GM19324 (cell line): ENCODE measurements around the gene MAN1B1.
"Not testable (repeated sequence)": the region's sequence is repeated elsewhere in the genome, so short reads cannot be mapped to it uniquely, and the experiment has no call there.

ENCODE experiments used
- ATAC-seq: cut with Tn5 transposase; IDR thresholded peaks from one replicate; pipeline ENCODE4 v1.9.1; 2021; ENCODE audit warnings: mild to moderate bottlenecking, moderate library complexity; ENCODE audit not compliant: unreplicated experiment, low FRiP score

The MAN1B1 gene

DNA sequence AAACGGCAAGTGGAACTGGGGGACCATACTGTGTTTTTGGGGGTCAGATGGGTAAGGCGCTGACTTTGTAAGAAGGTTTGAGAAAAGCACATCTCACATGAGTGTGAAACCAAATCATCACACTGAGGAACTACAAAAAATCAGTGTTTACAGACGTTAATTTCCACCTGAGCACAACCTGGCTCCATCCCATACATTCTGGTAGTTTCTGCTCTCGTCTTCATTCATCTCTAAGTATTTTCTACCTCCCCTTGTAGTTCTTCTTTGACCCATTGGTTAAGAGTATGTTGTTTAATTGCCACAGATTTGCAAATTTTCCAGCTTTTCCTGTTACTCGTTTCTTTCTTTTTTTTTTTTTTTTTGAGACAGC is 36.7 kb downstream of the MAN1B1 start:
- ATAC-seq, result no peak

DNA sequence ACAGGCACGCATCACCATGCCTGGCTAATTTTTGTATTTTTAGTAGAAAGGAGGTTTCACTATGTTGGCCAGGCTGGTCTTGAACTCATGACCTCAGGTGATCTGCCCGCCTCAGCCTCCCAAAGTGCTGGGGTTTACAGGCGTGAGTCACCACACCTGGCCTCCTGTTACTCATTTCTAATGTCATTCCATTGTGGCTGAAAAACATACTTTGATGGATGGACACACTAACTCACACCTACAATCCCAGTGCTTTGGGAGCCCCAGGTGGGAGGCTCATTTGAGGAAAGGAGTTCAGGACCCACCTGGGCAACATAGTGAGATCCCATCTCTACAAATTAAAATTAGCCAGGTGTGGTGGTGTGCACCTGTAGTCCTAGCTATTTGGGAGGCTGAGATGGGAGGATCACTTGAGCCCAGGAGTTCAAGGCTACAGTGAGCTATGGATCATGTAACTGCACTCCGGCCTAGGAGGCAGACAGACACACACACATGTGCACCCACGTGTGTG is 37.2 kb downstream of the MAN1B1 start:
- ATAC-seq, result not testable (repeated sequence)

DNA sequence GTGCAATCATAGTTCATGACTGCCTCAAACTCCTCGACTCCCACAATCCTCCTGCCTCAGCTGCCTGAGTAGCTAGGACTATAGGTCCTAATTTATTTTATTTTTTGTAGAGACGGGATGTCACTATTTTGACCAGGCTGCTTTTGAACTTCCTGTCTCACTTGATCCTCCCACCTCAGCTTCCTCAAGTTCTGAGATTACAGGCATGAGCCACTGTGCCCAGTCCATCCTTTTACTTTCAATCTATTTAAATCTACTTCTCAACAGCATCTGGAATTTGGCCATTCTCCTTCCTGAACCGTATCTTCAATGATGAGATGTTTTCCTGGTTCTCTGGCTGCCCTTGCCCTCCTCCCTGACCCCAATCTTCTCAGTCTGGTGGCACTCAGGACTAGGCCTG is 40.0 kb downstream of the MAN1B1 start:
- no peak for ATAC-seq

DNA sequence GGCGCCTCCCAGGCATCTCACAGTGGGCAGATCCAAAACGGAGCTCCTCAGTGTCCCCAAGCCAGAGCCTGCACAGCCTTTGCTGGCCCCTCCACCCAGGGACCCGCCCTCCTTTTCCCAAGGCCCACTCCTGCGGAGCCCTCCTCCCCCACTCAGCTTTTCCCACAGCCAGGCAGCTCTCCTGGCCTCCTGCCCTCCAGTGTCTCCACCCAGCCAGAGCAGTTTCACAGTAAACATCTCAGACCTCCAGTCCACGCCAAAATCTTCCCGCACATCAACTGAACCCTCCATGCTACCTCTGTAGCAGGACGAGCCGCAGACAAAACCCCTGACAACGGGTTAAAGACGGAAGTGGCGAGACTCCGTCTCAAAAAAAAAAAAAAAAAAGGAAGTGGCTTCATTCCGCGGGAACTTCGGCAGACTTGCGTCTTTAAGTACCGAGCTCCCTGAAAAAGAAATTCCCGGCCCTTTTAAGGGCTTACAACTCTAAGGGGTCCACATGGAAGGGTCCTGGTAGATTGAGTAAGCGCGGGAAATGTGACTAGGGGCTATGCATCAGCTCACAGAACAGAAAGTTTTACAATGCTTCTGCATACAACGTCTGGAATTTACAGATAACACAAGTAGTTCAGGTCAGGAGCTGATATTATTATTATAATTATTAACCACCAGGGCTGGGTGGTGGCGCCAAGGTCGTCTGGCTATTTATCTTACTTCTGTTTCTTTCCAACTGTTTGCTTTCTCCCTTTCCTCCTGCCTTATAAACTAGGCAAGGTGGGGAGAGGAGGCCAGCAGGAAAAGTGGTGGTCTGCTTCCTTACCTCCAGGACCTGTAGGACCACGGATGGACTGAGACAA is 40.7 kb downstream of the MAN1B1 start:
- ATAC-seq, result no peak

DNA sequence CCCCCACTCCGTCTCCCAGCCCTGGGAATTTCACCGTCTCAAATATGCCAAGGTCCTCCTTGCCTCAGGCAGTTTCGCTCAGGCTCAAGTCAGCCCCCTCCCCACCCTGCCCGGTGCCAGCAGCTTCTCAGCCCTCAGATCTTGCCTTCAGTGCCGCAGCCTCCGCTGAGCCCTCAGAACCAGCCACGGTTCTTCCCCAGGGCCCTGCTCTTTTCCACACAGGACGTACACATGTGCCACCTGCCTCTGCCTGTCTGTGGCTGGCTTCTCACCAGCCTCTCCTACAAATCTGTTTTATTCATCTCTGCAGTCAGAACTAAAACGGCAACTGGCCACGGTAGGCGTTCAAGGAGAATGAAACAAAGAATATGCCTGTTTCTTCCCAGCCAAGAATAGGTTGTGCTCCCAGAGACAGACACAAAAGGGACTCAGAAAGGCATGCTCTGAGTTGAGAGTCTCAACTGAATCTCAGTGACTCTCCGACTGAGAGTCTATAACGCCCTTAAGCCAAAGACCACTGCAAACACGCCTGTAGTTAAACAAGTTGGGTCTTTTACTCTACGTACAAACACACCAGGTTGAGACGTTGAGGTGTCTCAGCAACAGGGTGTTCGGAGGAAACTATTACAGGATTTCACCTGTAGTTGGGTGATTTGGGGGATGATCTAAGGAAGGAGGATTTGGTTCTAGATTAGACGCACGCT is 41.5 kb downstream of the MAN1B1 start:
- ATAC-seq, result no peak

DNA sequence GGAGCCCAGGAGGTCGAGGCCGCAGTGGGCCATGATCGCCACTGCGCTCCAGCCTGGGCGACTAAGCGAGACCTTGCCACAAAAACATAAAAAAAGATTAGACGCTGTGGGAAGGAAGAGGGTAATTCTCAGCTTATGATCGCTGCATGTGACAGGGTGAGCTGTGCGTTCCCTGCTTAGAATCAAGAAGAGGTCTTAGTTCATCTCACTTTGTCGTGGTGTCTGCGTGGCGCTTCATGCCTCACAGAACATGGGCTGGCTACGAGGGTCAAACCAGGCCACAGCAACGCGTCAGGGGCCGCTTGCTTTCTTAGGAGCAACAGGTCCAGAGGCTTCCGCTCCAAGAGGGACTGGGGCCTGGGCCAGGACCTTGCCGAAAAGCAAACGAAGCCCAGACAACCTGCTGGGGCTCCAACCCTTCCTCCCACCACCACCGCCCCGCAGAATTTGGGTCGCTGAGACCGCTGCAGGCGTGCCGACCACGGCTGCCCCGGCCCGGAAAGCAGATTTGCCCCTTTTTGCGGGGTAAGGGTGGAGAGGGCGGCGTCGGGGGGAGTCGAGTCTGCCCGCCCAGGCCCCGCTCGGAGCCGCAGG is 42.2 kb downstream of the MAN1B1 start:
- peak; percentile 14 for ATAC-seq

DNA sequence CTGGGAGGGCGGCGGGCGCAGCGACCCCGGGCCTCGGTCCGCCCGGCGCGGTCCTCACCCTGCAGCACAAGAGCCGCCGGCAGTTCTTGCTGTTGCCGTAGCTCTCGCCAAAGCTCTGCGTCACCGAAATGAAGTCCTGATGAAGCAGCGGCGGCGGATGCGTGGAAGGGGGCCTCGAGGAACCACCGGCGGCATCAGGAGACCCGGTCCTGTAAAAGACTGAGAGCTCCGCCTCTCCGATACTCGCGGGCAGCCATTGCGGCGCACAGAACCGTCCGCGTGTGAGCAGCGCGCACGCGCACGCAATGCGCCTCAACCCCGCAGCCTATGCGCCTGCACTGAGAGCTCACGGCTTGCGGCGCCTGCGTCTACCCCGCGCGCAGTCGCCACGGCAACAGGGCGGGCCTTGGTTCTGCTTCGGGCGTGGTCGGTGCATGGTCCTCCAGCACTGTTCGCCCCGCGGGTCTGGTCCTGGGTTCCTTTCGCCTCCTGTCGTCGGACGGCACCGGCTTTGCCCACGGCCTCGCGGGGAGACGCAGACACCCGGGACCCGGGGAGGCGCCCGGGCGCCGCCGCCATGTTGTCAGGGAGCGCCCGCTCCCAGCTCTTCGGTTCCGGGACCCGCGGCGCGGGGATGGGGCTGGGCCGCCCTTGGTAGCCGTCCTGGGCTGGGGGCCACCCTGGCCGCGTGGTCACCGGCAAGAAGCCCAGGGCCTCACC is 42.8 kb downstream of the MAN1B1 start:
- peak; percentile 83 for ATAC-seq

DNA sequence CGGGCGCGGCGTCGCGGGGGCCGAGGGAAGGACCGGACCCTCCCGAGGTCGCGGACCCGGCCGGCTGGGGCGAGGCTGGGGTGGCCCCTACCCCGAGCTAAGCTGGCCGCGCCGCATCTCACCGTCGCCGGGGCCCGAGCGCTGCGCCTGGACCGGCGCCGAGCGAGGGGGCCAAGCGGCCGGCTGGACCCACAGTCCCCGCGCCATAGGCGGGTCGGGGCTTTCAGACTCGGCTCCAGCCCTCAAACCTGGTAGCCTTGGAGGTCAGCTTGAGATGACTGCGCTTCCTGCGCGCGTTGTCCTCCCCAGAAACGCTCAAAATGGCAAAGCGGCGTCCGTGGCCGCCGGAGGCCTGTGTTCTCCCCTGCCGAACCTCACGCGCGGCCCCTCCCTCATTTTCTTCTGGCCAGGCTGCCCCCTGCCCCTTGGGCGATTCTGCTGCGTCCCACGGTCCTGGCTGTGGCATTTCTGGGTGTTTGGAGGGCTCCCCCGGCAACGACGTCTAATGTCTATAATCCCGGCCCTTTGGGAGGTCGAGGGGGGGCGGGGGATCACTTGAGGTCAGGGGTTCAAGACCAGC is 43.5 kb downstream of the MAN1B1 start:
- ATAC-seq, result no peak

DNA sequence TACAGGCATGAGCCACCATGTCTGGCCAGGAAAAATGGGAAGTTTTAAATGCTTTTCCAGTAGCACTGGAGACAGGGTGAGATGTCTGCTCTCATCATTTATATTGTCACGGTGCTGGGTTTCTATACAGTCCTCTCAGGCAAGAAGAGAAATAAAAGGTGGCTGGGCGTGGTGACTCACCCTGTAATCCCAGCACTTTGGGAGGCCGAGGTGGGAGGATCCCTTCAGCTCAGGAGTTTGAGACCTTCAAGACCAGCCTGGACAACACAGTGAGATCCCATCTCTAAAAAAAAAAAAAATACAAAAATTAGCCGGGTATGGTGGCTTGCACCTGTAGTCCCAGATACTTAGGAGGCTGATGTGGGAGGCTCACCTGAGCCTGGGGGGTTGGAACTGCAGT is 47.4 kb downstream of the MAN1B1 start:
- ATAC-seq, result no peak

DNA sequence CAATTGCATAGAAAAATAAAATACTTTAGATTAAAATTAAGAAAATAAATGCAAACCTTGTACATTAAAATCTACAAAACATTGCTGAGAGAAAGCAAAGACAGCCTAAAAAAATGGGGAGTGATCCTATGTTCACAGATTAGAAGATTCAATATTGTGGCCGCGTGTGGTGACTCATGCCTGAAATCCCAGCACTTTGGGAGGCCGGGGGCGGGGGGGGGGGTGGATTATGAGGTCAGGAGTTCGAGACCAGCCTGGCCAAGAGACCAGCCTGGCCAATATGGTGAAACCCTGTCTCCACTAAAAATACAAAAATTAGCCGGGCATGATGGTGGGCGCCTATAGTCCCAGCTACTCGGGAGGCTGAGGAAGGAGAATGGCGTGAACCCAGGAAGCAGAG is 48.4 kb downstream of the MAN1B1 start:
- not testable (repeated sequence) for ATAC-seq

DNA sequence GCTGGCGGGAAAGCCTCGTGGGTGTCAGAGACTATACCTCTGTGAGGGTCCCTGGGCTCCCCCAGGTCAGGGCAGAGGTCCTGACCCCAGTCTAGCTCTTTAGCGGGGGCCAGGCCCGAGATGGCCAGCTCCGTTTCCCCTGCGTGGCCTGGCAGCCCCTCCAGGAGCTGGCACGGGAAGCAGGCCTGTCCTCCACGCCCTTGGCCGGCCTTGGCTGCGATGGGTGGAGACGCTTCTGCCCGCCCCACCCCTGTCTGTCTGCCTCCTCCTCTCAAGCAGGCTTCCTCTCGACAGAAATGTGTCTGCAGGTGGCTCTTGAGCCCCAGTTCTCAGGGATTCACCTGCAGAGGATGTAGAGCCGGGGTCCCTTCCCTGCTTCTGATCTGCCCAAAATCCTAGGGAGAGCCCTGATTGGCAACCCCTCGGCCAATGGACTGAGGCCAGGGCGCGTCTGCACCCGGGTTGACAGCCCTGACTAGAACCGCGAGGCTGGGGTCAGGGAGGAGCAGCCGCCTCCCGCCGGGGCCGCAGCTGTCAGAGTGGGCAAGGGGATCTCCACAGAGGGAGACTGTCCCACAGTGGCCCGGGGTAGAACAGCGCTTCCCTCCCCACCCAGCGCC is 49.6 kb downstream of the MAN1B1 start:
- no peak for ATAC-seq

DNA sequence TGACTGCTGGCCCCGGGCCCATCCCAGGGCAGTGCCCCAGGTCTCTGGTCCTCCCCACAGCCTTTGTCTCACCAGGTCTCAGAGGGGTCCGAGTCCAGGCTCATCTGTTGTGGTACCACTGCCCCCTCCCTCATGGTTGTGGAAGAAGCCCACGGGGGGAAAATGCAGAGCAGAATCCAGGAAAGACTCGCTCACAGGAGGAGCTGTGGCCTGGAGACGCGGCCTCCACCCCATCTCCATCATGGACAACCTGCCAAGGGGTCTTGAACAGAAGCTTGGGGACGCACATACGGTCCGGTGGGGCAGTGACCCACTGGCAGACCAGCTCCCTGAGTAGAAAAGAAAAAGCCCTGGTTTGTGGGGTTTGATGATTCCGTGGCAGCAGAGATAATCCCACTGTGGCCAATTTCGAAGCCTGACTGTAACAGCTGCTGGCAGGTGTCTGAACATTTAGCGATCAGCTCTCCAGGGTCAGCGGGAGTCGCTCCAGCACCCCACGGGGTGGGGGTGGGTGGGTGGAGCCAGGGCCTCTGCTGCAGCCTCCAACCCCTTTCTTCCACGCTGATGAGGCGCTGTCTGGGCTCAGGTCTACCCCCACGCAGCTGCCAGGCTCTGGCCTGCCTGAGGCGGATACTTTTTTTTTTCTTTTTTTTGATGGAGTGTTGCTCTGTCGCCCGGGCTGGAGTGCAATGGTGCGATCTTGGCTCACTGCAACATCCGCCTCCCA is 50.3 kb downstream of the MAN1B1 start:
- no peak for ATAC-seq

DNA sequence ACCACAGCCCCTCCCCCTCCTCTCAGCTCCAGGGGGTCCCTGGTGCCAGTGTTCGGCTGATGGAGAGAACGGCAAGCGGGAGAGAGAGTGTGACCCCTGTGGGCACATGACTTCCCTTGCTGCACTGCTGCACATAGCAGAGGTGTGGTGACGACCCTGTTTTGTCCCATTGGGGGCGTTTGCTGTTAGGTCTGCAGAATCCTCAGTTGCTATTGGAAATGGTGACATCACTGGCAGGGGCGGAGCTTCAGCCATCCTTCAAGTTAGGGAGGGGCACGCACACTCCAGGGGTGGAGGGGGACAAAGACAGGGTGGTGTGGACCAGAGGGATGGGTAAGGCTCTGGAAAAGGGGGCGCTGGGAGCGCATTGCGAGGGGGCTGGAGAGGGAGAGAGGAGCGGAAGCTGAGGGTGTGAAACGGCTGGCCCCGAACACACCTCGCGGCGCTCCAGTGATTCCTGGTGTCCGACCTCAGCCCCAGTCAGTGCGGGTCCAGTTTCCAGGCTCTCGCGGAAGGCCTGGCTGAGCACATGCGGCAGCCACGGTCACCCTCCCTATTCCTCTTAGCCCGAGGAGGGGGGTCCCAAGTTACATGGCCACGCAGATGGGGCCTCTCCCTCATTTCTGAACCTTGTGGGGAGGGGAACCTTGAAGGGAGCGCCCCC is 51.4 kb downstream of the MAN1B1 start:
- no peak for ATAC-seq

DNA sequence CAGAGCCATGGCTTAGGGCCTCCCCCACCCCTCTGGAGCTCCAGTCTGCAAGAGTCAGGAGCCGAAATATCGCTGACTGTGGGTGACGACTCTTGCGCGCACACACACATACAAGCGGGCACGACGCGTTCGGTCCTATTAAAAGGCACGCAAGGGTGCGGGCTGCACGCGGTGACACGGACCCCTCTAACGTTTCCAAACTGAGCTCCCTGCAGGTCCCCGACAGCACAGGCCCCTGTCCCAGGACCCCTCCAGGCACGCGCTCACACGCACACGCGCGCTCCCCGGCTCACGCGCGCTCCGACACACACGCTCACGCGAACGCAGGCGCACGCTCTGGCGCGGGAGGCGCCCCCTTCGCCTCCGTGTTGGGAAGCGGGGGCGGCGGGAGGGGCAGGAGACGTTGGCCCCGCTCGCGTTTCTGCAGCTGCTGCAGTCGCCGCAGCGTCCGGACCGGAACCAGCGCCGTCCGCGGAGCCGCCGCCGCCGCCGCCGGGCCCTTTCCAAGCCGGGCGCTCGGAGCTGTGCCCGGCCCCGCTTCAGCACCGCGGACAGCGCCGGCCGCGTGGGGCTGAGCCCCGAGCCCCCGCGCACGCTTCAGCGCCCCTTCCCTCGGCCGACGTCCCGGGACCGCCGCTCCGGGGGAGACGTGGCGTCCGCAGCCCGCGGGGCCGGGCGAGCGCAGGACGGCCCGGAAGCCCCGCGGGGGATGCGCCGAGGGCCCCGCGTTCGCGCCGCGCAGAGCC is 52.1 kb downstream of the MAN1B1 start, which contains the start of gene GRIN1:
TSS of gene GRIN1 (plus strand) at position 433 of the 746 bp plus-strand sequence. CDS start 333 bp downstream, outside the sequence.
- ATAC-seq, result no peak

DNA sequence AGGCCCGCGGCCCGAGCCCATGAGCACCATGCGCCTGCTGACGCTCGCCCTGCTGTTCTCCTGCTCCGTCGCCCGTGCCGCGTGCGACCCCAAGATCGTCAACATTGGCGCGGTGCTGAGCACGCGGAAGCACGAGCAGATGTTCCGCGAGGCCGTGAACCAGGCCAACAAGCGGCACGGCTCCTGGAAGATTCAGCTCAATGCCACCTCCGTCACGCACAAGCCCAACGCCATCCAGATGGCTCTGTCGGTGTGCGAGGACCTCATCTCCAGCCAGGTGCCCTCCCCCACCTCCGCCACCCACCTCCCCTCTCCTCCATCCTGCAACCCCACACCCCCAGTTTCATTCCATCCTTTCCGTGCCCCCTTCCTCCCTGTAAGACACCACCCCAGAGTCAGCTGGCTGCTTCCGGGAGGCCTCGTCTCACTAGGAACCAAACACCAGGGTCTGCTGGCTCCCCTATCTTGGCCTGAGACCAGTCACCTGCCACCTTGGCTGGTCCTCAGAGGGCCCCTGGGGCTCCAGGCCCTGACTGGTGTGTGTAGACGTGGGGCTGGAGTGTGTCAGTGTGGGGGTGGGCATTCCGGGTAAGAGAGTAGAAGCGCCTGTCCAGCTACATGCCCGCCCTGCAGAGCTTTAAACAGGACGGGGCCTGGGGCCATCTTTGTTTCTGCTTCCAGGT is 52.8 kb downstream of the MAN1B1 start:
- ATAC-seq, result no peak

DNA sequence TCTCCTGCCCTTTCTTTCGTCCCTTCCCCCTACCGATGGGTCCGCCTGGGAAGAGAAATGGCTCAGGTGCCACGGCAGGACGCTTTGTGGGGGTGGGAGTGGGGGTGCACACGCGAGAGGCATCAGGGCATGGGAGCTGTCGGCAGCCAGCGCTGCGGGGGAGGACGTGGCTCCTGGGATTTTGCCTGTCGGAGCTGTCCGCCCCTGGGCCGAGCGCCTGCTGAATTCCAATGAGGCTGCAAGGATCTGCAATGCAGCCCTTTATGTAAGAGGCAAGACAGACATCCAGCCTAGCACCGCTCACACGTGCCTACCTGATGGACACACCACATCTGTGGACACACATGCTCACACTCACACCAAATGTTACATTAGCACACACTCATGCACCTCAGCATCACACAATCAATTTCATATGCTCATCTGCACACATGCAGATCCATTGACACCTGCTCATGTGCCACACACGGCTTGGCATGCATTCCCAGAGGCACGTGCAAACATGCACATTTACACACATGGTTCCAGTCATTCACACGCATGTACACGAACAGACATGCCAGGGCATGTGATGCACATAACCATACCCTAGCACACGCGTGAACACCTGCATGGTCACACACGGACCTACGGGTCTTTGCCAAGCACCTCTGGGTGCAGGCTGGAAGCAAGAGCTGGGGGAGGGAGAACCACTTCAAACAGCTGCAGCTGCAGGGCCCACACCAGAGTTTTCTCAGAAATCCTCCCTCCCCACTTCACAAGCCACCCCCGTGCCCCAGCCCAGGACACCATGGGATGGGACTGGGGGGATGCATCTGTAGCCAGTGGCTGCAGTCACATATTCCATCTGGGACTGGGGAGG is 53.6 kb downstream of the MAN1B1 start:
- ATAC-seq, result no peak
